Muscle of leg (tissue), 11 donors: Measurements from ENCODE around the gene C14orf119. TPM values are rescaled to one million over a fixed set of nuclear protein-coding genes. Genes with fewer than 3 reads are reported as not detected.

Source experiments
- DNase-seq: peaks from one replicate; pipeline ENCODE4 v3.0.0; 2013
- H3K27ac ChIP-seq: one replicate; pipeline ENCODE4 v1.5.1; 2013; ENCODE audit warnings: mild to moderate bottlenecking, low read length, control low read depth
- H3K27me3 ChIP-seq: one replicate; pipeline ENCODE4 v1.6.1; 2013; ENCODE audit warnings: low read length; ENCODE audit not compliant: control insufficient read depth, insufficient read depth
- H3K36me3 ChIP-seq: one replicate; pipeline ENCODE4 v1.6.1; 2013; ENCODE audit warnings: low read length; ENCODE audit not compliant: control insufficient read depth, insufficient read depth
- H3K4me1 ChIP-seq: one replicate; pipeline ENCODE4 v1.6.1; 2013; ENCODE audit warnings: low read length; ENCODE audit not compliant: control insufficient read depth, insufficient read depth
- H3K4me3 ChIP-seq: one replicate; pipeline ENCODE4 v1.5.1; 2013; ENCODE audit warnings: low read length, control low read depth
- H3K9me3 ChIP-seq: replicated peaks from 2 replicates; pipeline ENCODE4 v1.6.1; 2013; ENCODE audit warnings: low read depth, low read length; ENCODE audit not compliant: control insufficient read depth
- WGBS: methylation state at CpG from one replicate; pipeline ENCODE4 v1.1.5; 2013; ENCODE audit warnings: missing lambda C conversion rate; ENCODE audit not compliant: insufficient coverage; 5-methylcytosine and 5-hydroxymethylcytosine counted together
- polyA plus RNA-seq, 8 donors: library from polyadenylated mRNA; unstranded; fragments of 120-200 nt; gene quantifications; one replicate each; pipeline versions ENCODE4 v1.2.1 to v1.2.3, GENCODE V29; 2013; ENCODE audit warnings: inconsistent platforms in 1 of 8, low replicate concordance in 1 of 8; ENCODE audit not compliant: insufficient read length in 8 of 8, insufficient read depth in 1 of 8
- total RNA-seq: library from RNA; stranded (reverse); fragments of 120-200 nt; gene quantifications from one replicate; pipeline ENCODE4 v1.2.4, GENCODE V29; 2013

C14orf119 gene
- total and polyA plus RNA-seq, 9 donors: 46.0 to 68.2 (median 50.9) TPM

GRCh38 chr14:23109769-23110168, 14.5 kb downstream of the C14orf119 start:
- Histone ChIP-seq H3K4me1 (peaks cover 15% of the 10 kb centered on the region), H3K9me3 (no peaks in the 10 kb centered on the region), H3K27me3 (peaks cover 19% of the 10 kb centered on the region), H3K27ac (no peak overlapping the region), H3K36me3 (no peaks in the 10 kb centered on the region), H3K4me3 (no peak overlapping the region)
- no peak for DNase-seq
- no CpG with 5 or more reads among the region's 1 CpG for WGBS

GRCh38 chr14:23110579-23111365, 15.5 kb downstream of the C14orf119 start:
- H3K27ac ChIP-seq: no peak overlapping the region
- H3K27me3 ChIP-seq: peaks cover 17% of the 10 kb centered on the region
- no peak for DNase-seq
- no peak overlapping the region for H3K4me3 ChIP-seq
- H3K9me3 ChIP-seq: no peaks in the 10 kb centered on the region
- H3K36me3 ChIP-seq: no peaks in the 10 kb centered on the region
- peaks cover 15% of the 10 kb centered on the region for H3K4me1 ChIP-seq
- WGBS: 78% methylated on average over 3 of the region's 5 CpGs

- Histone ChIP-seq H3K4me3 (no peak overlapping the region), H3K4me1 (peaks cover 15% of the 10 kb centered on the region), H3K27me3 (peaks cover 17% of the 10 kb centered on the region), H3K9me3 (no peaks in the 10 kb centered on the region), H3K27ac (no peak overlapping the region), H3K36me3 (no peaks in the 10 kb centered on the region)
- WGBS: 27% methylated on average over 6 of the region's 12 CpGs
- no peak for DNase-seq
Measured at GRCh38 chr14:23112359-23113178, 17.3 kb downstream of the C14orf119 start.

- H3K9me3 ChIP-seq: no peaks in the 10 kb centered on the region
- peaks cover 15% of the 10 kb centered on the region for H3K4me1 ChIP-seq
- 46% methylated on average over 2 of the region's 10 CpGs for WGBS
- H3K36me3 ChIP-seq: no peaks in the 10 kb centered on the region
- peak; percentile 67 for DNase-seq
- H3K27ac ChIP-seq: no peak overlapping the region
- H3K4me3 ChIP-seq: no peak overlapping the region
- peaks cover 17% of the 10 kb centered on the region for H3K27me3 ChIP-seq
Measured at GRCh38 chr14:23113431-23114119, 18.3 kb downstream of the C14orf119 start.

GRCh38 chr14:23114120-23114458, 18.8 kb downstream of the C14orf119 start:
- 46% methylated on average over 4 of the region's 5 CpGs for WGBS
- Histone ChIP-seq H3K4me3 (no peak overlapping the region), H3K36me3 (no peaks in the 10 kb centered on the region), H3K27me3 (peaks cover 15% of the 10 kb centered on the region), H3K9me3 (no peaks in the 10 kb centered on the region), H3K4me1 (peaks cover 15% of the 10 kb centered on the region), H3K27ac (no peak overlapping the region)
- DNase-seq: no peak

GRCh38 chr14:23114669-23115038, 19.3 kb downstream of the C14orf119 start:
- WGBS: no CpG with 5 or more reads among the region's 4 CpGs

GRCh38 chr14:23115039-23115731, 19.9 kb downstream of the C14orf119 start:
- no peaks in the 10 kb centered on the region for H3K36me3 ChIP-seq
- peaks cover 17% of the 10 kb centered on the region for H3K4me1 ChIP-seq
- H3K9me3 ChIP-seq: no peaks in the 10 kb centered on the region
- no peak overlapping the region for H3K27ac ChIP-seq
- no peak overlapping the region for H3K4me3 ChIP-seq
- WGBS: 74% methylated on average over 4 of the region's 10 CpGs
- no peak for DNase-seq
- H3K27me3 ChIP-seq: peaks cover 12% of the 10 kb centered on the region

More at GRCh38 chr14:23114669-23115038, 19.3 kb downstream of the C14orf119 start:
- DNase-seq: no peak
- peaks cover 15% of the 10 kb centered on the region for H3K4me1 ChIP-seq
- H3K36me3 ChIP-seq: no peaks in the 10 kb centered on the region
- H3K27ac ChIP-seq: no peak overlapping the region
- H3K27me3 ChIP-seq: peaks cover 13% of the 10 kb centered on the region
- H3K9me3 ChIP-seq: no peaks in the 10 kb centered on the region
- no peak overlapping the region for H3K4me3 ChIP-seq

- no CpG with 5 or more reads among the region's 5 CpGs for WGBS
- no peaks in the 10 kb centered on the region for H3K9me3 ChIP-seq
- DNase-seq: no peak
- H3K4me1 ChIP-seq: peaks cover 17% of the 10 kb centered on the region
- H3K27me3 ChIP-seq: peaks cover 9% of the 10 kb centered on the region
- no peak overlapping the region for H3K4me3 ChIP-seq
- no peak overlapping the region for H3K27ac ChIP-seq
- no peaks in the 10 kb centered on the region for H3K36me3 ChIP-seq
Measured at GRCh38 chr14:23115918-23116317, 20.6 kb downstream of the C14orf119 start.

- H3K36me3 ChIP-seq: no peaks in the 10 kb centered on the region
- H3K27ac ChIP-seq: no peak overlapping the region
- no peak for DNase-seq
- H3K9me3 ChIP-seq: no peaks in the 10 kb centered on the region
- 80% methylated on average over 30 of the region's 32 CpGs for WGBS
- H3K27me3 ChIP-seq: peaks cover 6% of the 10 kb centered on the region
- no peak overlapping the region for H3K4me3 ChIP-seq
- peaks cover 19% of the 10 kb centered on the region for H3K4me1 ChIP-seq
Measured at GRCh38 chr14:23117371-23118020, 22.2 kb downstream of the C14orf119 start.
